HG02852 (cell line): ENCODE data around the gene AP5S1.
"Not testable (repeated sequence)": the region's sequence is repeated elsewhere in the genome, so short reads cannot be mapped to it uniquely, and the experiment has no call there.

Source experiments
- ATAC-seq: cut with Tn5 transposase; IDR thresholded peaks from one replicate; pipeline ENCODE4 v1.9.1; 2021; ENCODE audit warnings: mild to moderate bottlenecking, moderate library complexity; ENCODE audit not compliant: unreplicated experiment

Gene AP5S1

GRCh38 chr20:3842348-3842930 lies 22.1 kb downstream of the AP5S1 start:
- no peak for ATAC-seq

DNA sequence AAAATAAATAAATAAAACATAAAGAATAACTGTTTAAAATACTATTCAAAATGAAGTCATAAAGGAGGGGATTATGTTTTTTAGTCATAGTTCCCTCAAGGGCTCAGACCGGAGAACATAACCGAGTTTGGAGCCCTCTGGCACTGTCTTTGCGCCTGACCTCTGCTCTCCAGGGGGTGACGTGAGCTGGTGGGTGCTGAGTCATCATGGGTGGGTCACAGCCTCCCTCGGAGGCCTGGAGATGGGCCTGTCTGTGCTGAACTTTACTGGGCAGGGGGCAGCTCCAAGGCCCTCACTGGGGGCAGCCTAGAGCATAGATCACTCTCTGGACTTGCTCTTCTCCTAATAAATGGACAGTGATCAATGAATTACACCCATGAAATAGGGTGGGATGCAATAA lies 23.1 kb downstream of the AP5S1 start:
- no peak for ATAC-seq

- not testable (repeated sequence) for ATAC-seq
These were observed 23.8 kb downstream of the AP5S1 start for GRCh38 chr20:3843990-3844619.

DNA sequence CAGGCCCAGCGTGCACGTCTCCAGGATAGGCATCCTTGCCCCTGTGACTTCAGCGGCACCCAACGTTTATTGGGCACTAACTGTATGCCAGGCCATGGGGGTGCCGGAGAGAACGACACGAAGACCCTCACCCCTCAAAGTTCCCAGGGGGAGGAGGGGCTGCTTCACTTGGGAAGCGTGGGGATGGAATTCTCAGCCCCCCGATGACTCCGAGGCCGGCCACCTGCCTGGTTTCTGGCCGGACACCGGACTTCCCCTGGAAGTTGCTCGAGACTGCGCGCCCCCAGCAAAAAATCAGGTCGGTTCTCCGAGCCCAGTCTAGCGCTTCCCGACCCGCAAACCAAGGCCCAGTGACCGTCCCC lies 26.0 kb downstream of the AP5S1 start:
- no peak for ATAC-seq

DNA sequence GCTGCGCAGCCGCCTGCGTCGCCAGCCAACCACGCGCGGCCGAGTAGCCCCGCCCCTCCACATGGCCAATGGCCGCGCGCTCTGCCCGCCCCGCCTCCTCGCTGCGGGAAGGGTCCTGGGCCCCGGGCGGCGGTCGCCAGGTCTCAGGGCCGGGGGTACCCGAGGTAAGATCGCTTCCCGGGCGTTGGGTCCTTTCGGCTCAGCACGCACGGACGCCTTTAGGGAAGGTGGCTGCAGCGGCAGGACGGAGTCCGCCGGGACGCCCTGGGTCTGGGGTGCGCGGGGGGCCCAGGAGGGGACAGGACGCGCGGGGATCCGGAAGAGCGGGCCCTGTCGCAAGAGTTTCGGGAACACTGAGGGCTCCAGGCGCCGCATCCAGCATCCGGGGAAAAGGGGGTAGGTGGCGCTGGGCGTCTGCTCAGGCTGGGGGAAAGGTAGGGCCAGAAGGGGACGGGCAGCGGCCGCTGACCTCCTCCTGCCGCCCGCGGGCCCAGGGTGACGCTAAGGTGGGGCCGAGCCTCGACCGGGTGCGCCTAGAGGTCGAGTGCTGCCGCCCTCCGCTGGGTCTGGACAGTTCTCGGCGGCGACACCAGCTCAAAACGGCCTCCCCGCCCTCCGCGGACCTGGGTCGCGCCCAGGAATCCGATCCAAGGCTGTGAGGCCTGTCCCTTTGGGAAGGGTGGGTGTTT lies 26.5 kb downstream of the AP5S1 start, which contains the start of gene MAVS:
TSS of gene MAVS (plus strand) at position 95 of the 689 bp plus-strand sequence. CDS start 7,791 bp downstream, outside the sequence.
- peak; percentile 85 for ATAC-seq

GRCh38 chr20:3847429-3847940 lies 27.1 kb downstream of the AP5S1 start:
- ATAC-seq = no peak

DNA sequence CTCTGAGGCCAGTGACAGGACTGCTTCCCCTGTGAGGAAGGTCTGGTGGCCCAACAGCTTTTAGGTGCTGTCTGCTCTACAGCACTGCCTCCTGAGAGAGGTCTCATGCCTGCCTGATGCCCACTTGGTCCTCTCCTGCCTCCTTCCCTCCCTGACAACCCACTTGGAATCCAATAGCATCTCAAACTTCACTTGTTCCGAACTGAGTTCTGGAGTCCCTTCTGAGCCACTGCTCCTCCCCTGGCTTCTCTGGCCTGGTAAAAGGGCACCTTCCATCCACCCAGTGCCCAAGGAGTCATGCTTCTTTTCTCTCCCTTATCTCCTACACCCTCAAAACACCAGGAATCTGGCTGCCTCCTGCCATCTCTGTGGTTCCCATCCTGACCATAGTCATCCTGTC lies 28.2 kb downstream of the AP5S1 start:
- ATAC-seq = no peak

DNA sequence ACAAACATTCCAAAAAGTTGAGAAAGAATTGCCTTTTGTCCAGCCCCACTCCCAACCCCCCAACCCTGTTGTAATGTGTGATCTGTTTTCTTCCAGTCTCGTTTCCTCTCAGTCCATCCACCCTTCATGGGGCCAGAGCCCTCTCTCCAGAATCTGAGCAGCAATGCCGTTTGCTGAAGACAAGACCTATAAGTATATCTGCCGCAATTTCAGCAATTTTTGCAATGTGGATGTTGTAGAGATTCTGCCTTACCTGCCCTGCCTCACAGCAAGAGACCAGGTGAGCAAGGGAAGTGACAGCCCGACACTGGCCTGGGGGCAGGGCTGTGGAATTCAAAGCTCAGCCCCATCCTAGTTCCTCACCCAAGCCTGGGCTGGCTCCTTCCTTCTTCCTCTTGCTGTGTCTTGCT lies 34.1 kb downstream of the AP5S1 start:
- ATAC-seq = no peak

DNA sequence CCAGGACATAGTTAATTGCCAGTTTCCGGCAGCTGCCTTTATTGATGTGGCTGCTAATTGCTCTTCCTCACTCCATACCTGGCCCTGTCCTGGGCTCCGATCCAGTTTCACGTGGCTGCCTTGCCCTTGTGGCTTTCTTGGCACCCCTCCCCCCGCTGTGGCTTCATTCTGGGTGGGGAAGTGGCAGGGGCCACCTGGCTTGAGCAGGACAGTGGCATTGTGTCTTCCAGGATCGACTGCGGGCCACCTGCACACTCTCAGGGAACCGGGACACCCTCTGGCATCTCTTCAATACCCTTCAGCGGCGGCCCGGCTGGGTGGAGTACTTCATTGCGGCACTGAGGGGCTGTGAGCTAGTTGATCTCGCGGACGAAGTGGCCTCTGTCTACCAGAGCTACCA lies 37.1 kb downstream of the AP5S1 start:
- no peak for ATAC-seq

DNA sequence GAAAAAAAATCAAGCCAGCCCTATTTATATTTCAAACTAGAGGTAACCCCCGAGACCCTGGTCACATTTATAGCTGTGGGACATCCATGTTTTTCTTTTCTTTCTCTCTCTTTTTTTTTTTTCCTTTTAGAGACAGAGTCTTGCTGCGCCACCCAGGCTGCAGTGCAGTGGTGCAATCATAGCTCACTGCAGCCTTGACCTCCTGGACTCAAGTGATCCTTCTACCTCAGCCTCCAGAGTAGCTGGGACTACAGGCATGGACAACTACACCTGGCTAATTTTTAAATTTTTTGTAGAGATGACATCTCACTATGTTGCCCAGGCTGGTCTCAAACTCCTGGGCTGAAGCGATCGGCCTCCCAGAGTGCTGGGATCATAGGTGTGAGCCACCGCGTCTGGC lies 38.3 kb downstream of the AP5S1 start:
- no peak for ATAC-seq

DNA sequence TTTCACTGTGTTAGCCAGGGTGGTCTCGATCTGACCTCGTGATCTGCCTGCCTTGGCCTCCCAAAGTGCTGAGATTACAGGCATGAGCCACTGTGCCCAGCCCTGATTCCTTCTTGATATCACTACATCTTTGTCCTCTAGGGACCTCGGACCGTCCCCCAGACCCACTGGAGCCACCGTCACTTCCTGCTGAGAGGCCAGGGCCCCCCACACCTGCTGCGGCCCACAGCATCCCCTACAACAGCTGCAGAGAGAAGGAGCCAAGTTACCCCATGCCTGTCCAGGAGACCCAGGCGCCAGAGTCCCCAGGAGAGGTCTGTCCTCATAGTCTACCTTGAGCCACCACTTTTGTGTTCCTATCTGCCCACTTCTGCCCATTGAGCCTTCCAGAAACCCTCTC lies 40.8 kb downstream of the AP5S1 start:
- no peak for ATAC-seq

DNA sequence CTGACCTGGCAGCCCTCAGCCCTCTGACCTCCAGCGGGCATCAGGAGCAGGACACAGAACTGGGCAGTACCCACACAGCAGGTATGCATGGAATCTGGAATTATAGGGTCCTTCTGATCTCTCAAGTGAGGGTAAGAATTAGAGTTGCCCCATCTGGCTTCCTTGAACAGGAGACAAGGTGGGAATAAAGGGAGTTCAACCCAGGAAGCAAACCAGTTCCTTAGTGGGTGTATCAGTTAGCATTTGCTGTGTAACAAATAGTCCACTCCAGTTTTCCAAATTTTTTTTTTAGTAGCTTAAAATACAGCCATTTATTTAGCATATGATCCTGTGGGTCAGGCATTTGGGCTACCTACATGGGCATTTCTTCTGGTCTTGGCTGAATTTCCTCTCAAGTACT lies 42.0 kb downstream of the AP5S1 start:
- ATAC-seq = no peak

GRCh38 chr20:3863317-3863716 lies 43.0 kb downstream of the AP5S1 start:
- ATAC-seq = no peak

GRCh38 chr20:3864518-3864917 lies 44.2 kb downstream of the AP5S1 start:
- no peak for ATAC-seq

GRCh38 chr20:3865152-3865886 lies 45.0 kb downstream of the AP5S1 start:
- ATAC-seq = no peak

DNA sequence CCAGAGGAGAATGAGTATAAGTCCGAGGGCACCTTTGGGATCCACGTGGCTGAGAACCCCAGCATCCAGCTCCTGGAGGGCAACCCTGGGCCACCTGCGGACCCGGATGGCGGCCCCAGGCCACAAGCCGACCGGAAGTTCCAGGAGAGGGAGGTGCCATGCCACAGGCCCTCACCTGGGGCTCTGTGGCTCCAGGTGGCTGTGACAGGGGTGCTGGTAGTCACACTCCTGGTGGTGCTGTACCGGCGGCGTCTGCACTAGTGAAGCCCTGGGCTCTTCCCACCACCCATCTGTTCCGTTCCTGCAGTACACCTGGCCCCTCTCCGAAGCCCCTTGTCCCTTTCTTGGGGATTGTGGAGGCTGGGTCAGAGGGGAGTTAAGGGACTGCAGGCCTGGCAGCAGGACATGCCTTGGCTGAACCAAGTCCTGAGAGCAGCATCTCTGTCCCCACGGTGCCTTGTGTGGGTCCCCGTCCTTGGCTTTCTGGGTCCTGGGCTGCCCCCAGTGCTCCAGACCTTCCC lies 45.6 kb downstream of the AP5S1 start:
- no peak for ATAC-seq

DNA sequence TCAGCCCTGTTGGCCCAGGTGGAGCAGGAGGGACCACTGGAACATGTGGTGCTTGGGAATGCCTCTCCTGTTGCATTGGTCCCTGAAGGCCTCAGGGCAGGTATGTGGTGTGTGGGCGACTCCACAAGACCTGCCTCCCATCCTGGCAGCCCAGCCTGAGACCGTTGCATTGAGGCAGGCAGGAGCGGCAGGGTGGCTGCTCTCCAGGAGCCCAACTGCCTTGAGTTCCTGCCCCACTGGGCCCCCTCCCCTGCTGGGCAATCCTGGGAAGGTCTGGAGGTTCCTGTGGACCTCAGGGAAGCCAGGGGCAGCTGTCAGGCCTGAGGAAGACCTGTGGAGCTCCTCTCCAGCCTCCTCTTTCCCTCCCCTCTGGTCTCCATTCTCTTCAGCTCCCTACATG lies 46.1 kb downstream of the AP5S1 start:
- no peak for ATAC-seq

- no peak for ATAC-seq
These were observed 47.5 kb downstream of the AP5S1 start for GRCh38 chr20:3867802-3868201.

DNA sequence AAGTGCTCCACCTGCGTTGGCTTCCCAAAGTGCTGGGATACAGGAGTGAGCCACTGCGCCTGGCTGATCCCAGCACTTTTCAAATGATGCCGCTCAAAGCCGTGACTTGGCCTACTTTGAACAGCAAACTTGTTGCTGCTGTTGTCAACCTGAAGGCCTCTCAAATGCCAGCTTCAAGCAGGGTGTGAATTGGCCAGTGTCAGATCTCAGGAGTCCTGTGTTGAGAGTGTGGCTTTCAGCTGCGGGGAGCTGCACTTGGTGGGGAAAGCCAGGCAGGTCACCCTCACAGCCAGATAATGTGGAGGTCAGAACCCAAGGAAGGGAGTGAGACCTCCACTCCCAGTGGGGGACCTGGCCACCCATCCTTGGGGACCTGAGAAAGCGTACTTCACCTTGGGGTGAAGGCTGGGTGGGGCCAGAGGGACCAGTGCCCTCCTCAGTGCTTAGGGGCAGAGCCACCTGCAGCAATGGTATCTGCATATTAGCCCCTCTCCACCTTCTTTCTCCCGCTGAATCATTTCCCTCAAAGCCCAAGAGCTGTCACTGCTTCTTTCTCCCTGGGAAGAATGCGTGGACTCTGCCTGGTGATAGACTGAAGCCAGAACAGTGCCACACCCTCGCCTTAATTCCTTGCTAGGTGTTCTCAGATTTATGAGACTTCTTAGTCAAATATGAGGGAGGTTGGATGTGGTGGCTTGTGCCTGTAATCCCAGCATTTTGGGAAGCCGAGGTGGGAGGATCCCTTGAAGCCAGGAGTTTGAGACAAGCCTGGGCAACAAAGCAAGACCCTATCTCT lies 49.7 kb downstream of the AP5S1 start:
- ATAC-seq = no peak

DNA sequence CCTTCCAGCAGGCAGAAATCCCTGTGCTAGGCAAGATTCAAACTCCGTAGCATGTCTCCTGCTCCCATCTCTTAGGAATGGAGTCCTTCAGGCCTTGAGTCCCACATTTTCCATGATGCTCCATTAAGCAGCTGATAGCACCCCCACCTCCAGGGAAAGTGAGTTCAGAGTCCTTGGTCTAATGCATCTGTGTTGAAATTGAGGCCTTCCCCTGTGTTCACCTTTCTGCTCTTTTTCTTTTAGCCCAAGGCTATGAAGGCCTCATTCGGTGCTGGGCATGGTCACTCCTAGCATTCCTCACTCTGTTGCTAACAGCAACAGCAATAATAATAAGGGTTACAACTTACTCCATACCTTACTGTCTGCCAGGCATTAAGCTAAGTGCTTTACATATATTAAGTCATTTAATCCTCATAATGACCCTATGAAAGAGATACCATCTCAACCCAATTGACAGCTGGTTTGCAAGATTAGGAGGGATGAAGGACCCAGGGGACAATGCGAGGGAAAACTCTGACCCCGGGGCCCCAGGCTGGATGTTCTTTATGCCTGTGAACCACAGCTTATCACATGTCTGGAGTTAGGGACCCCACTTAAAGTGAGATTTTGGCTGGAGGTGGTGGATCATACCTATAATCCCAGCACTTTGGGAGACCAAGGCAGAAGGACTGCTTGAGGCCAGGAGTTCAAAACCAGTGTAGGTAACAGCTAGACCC lies 51.4 kb downstream of the AP5S1 start:
- ATAC-seq = no peak
